Mesendoderm (in vitro differentiated cells): ENCODE measurements around the gene PFN2.
"Not testable (repeated sequence)": the region's sequence is repeated elsewhere in the genome, so short reads cannot be mapped to it uniquely, and the experiment has no call there.

Experiments
- DNase-seq: peaks from one replicate; pipeline ENCODE4 v3.0.0; 2013
- H2AK5ac ChIP-seq: 2 replicates; pipeline ENCODE4 v1.6.1; 2013; ENCODE audit warnings: low read length, inconsistent platforms
- H2BK120ac ChIP-seq: 2 replicates; pipeline ENCODE4 v1.6.1; 2013; ENCODE audit warnings: low read depth, mild to moderate bottlenecking, low read length, moderate library complexity, mixed read lengths
- H2BK15ac ChIP-seq: replicated peaks from 2 replicates; pipeline ENCODE4 v1.6.1; 2013; ENCODE audit warnings: low read depth, mild to moderate bottlenecking, moderate library complexity
- H2BK5ac ChIP-seq: 2 replicates; pipeline ENCODE4 v1.6.1; 2013; ENCODE audit warnings: low read length, inconsistent platforms
- H3K18ac ChIP-seq: 2 replicates; pipeline ENCODE4 v1.6.1; 2013; ENCODE audit warnings: mild to moderate bottlenecking, low read length, mixed read lengths
- H3K23ac ChIP-seq: one replicate; pipeline ENCODE4 v1.6.1; 2013; ENCODE audit warnings: low read length
- H3K27ac ChIP-seq: 2 replicates; pipeline ENCODE4 v1.5.1; 2013; ENCODE audit warnings: low read depth, mild to moderate bottlenecking, inconsistent platforms, low read length, moderate library complexity
- H3K27me3 ChIP-seq: 2 replicates; pipeline ENCODE4 v1.6.1; 2013; ENCODE audit warnings: low read length, control low read depth, mild to moderate bottlenecking, inconsistent platforms; ENCODE audit not compliant: insufficient read depth, poor library complexity
- H3K36me3 ChIP-seq: 2 replicates; pipeline ENCODE4 v1.6.1; 2013; ENCODE audit warnings: low read length, inconsistent platforms; ENCODE audit not compliant: control insufficient read depth, insufficient read depth
- H3K4ac ChIP-seq: one replicate; pipeline ENCODE4 v1.6.1; 2013; ENCODE audit warnings: low read depth, mild to moderate bottlenecking, low read length, moderate library complexity
- H3K4me1 ChIP-seq: 2 replicates; pipeline ENCODE4 v1.6.1; 2013; ENCODE audit warnings: low read depth, low read length, inconsistent platforms; ENCODE audit not compliant: control insufficient read depth
- H3K4me2 ChIP-seq: 2 replicates; pipeline ENCODE4 v1.6.1; 2013; ENCODE audit warnings: low read length
- H3K4me3 ChIP-seq: 2 replicates; pipeline ENCODE4 v1.5.1; 2013; ENCODE audit warnings: mild to moderate bottlenecking, low read length
- H3K56ac ChIP-seq: one replicate; pipeline ENCODE4 v1.6.1; 2013; ENCODE audit warnings: low read length
- H3K79me1 ChIP-seq: 2 replicates; pipeline ENCODE4 v1.6.1; 2013; ENCODE audit warnings: low read length, inconsistent platforms
- H3K79me2 ChIP-seq: 2 replicates; pipeline ENCODE4 v1.6.1; 2013; ENCODE audit warnings: mild to moderate bottlenecking, low read length; ENCODE audit not compliant: control insufficient read depth, insufficient read depth
- H3K9ac ChIP-seq: 2 replicates; pipeline ENCODE4 v1.6.1; 2013; ENCODE audit warnings: low read length, inconsistent platforms
- H4K5ac ChIP-seq: one replicate; pipeline ENCODE4 v1.6.1; 2013; ENCODE audit warnings: low read length
- H4K8ac ChIP-seq: one replicate; pipeline ENCODE4 v1.6.1; 2013; ENCODE audit warnings: low read depth, mild to moderate bottlenecking, control low read depth, low read length, moderate library complexity
- WGBS: extraction: QIAGEN DNeasy Blood & Tissue Kit; methylation state at CpG from one replicate; pipeline ENCODE4 v1.1.7; 2013; ENCODE audit warnings: low lambda C conversion rate, missing lambda C conversion rate; ENCODE audit not compliant: insufficient coverage; ENCODE audit errors: extremely low coverage; 5-methylcytosine and 5-hydroxymethylcytosine counted together

PFN2 gene

GRCh38 chr3:149942409-149942808 is 28.3 kb downstream of the PFN2 start:
- no peaks in the 10 kb centered on the region for H3K4me1 ChIP-seq
- H3K27me3 ChIP-seq: no peaks in the 10 kb centered on the region
- H4K5ac ChIP-seq: no peak overlapping the region
- H3K79me2 ChIP-seq: no peaks in the 10 kb centered on the region
- no peaks in the 10 kb centered on the region for H3K79me1 ChIP-seq
- H2BK15ac ChIP-seq: no peak overlapping the region
- DNase-seq: no peak
- H4K8ac ChIP-seq: no peak overlapping the region
- H3K4me3 ChIP-seq: no peak overlapping the region
- no peaks in the 10 kb centered on the region for H3K36me3 ChIP-seq
- no peak overlapping the region for H3K4me2 ChIP-seq
- no peak overlapping the region for H3K4ac ChIP-seq
- no peak overlapping the region for H3K56ac ChIP-seq
- H2BK120ac ChIP-seq: no peak overlapping the region
- H2AK5ac ChIP-seq: no peak overlapping the region
- H3K18ac ChIP-seq: no peak overlapping the region
- no peak overlapping the region for H3K27ac ChIP-seq
- no peak overlapping the region for H3K23ac ChIP-seq
- H2BK5ac ChIP-seq: no peak overlapping the region
- no peak overlapping the region for H3K9ac ChIP-seq

DNA sequence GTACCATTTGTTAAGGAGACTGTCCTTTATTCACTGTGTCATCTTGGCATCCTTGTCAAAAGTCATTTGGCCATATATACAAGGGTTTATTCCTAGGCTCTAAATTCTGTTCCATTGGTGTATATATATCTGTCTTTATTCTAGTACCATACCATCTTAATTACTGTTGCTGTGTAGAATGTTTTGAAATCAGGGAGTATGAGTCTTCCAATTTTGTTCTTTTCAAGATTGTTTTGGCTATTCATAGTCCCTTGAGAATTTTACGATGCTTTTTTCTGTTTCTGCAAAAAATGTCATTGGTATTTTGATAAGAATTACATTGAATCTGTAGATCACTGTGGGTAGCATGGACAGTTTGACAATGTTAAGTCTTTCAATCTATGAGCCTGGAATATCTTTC is 28.7 kb downstream of the PFN2 start:
- no peak overlapping the region for H3K23ac ChIP-seq
- no peak overlapping the region for H3K4me3 ChIP-seq
- H2BK5ac ChIP-seq: no peak overlapping the region
- no peak for DNase-seq
- no peaks in the 10 kb centered on the region for H3K79me1 ChIP-seq
- no peak overlapping the region for H3K27ac ChIP-seq
- H3K36me3 ChIP-seq: no peaks in the 10 kb centered on the region
- no peak overlapping the region for H2BK15ac ChIP-seq
- H2AK5ac ChIP-seq: no peak overlapping the region
- no peak overlapping the region for H3K4me2 ChIP-seq
- H3K18ac ChIP-seq: no peak overlapping the region
- no peak overlapping the region for H3K4ac ChIP-seq
- no peak overlapping the region for H4K5ac ChIP-seq
- H4K8ac ChIP-seq: no peak overlapping the region
- no peak overlapping the region for H3K56ac ChIP-seq
- H3K79me2 ChIP-seq: no peaks in the 10 kb centered on the region
- no peaks in the 10 kb centered on the region for H3K27me3 ChIP-seq
- H3K4me1 ChIP-seq: no peaks in the 10 kb centered on the region
- H3K9ac ChIP-seq: no peak overlapping the region
- WGBS: no CpG with 5 or more reads among the region's 1 CpG
- H2BK120ac ChIP-seq: no peak overlapping the region

- Histone ChIP-seq H3K79me2 (no peaks in the 10 kb centered on the region), H3K36me3 (no peaks in the 10 kb centered on the region), H2BK120ac (no peak overlapping the region), H3K4me2 (no peak overlapping the region), H3K4me3 (no peak overlapping the region), H4K8ac (no peak overlapping the region), H2BK5ac (no peak overlapping the region), H3K23ac (no peak overlapping the region), H3K27me3 (no peaks in the 10 kb centered on the region), H3K27ac (no peak overlapping the region), H3K56ac (no peak overlapping the region), H3K4ac (no peak overlapping the region), H3K4me1 (no peaks in the 10 kb centered on the region), H2BK15ac (no peak overlapping the region), H4K5ac (no peak overlapping the region), H2AK5ac (no peak overlapping the region), H3K79me1 (no peaks in the 10 kb centered on the region), H3K18ac (no peak overlapping the region), H3K9ac (no peak overlapping the region)
- DNase-seq: no peak
- WGBS: no CpG with 5 or more reads among the region's 2 CpGs
These were observed 29.5 kb downstream of the PFN2 start for GRCh38 chr3:149941186-149941585.

- not testable (repeated sequence) for H3K79me2 ChIP-seq, H2BK15ac ChIP-seq, H2BK120ac ChIP-seq, H3K18ac ChIP-seq, H3K4me3 ChIP-seq, H3K27ac ChIP-seq, H2BK5ac ChIP-seq, H3K4ac ChIP-seq, H3K23ac ChIP-seq, H3K79me1 ChIP-seq, H4K5ac ChIP-seq, DNase-seq, H3K27me3 ChIP-seq, H3K36me3 ChIP-seq, H4K8ac ChIP-seq, H3K56ac ChIP-seq, H3K4me1 ChIP-seq, H3K4me2 ChIP-seq, H2AK5ac ChIP-seq, H3K9ac ChIP-seq
- no CpG with 5 or more reads among the region's 3 CpGs for WGBS
These were observed 32.2 kb downstream of the PFN2 start for GRCh38 chr3:149938392-149939055.

DNA sequence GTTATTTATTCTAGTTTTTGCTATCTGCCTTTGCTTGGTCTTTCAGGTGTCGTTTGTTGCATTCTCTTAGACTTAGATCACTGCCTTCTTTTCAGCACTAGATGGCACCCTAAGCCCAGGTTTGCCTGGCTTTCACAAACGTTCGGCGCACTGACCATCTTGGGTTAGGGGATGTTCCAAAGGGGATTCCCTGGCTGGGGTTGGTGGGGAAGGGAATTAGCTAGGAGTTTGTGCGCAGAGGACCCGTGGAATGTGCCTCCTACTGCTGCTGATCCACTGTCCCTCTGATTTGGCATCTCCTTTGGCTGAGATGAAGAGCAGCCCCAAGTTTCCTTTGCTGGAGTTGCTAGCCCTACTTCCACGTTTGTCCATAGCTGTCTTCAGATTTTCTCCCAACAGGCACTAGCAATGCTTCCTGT is 33.9 kb downstream of the PFN2 start:
- Histone ChIP-seq H3K79me2 (no peaks in the 10 kb centered on the region), H2BK120ac (no peak overlapping the region), H3K4ac (no peak overlapping the region), H3K4me3 (no peak overlapping the region), H3K36me3 (no peaks in the 10 kb centered on the region), H3K4me2 (no peak overlapping the region), H4K8ac (no peak overlapping the region), H3K4me1 (no peaks in the 10 kb centered on the region), H3K27me3 (no peaks in the 10 kb centered on the region), H2BK15ac (no peak overlapping the region), H4K5ac (no peak overlapping the region), H3K27ac (no peak overlapping the region), H2BK5ac (no peak overlapping the region), H3K56ac (no peak overlapping the region), H3K18ac (no peak overlapping the region), H3K23ac (no peak overlapping the region), H2AK5ac (no peak overlapping the region), H3K9ac (no peak overlapping the region), H3K79me1 (no peaks in the 10 kb centered on the region)
- WGBS: no CpG with 5 or more reads among the region's 7 CpGs
- DNase-seq: peak; percentile 90

DNA sequence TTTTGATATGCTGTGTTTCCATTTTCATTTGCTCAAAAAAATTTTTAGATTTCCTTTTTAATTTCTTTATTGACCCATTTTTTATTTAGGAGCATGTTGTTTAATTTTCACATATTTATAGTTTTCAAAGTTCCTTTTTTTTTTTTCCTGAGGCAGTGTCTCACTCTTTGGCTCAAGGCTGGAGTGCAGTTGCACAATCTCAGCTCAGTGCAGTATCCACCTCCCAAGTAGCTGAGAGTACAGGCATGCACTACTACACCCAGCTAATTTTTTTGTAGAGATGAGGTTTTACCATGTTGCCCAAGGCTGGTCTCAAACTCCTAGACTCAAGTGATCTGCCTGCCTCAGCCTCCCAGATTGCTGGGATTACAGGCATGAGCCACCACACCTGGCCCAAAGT is 36.2 kb downstream of the PFN2 start:
- Histone ChIP-seq H3K27ac (no peak overlapping the region), H3K4me1 (no peaks in the 10 kb centered on the region), H2BK5ac (no peak overlapping the region), H3K27me3 (no peaks in the 10 kb centered on the region), H2BK15ac (no peak overlapping the region), H3K9ac (no peak overlapping the region), H3K79me1 (no peaks in the 10 kb centered on the region), H2BK120ac (no peak overlapping the region), H3K18ac (no peak overlapping the region), H3K4me2 (no peak overlapping the region), H3K79me2 (no peaks in the 10 kb centered on the region), H2AK5ac (no peak overlapping the region), H3K4ac (no peak overlapping the region), H3K4me3 (no peak overlapping the region), H3K56ac (no peak overlapping the region), H4K5ac (no peak overlapping the region), H3K36me3 (no peaks in the 10 kb centered on the region), H3K23ac (no peak overlapping the region), H4K8ac (no peak overlapping the region)
- DNase-seq: no peak
